ACHN (cell line): Measurements from ENCODE around the gene TLK2.
"Not testable (repeated sequence)": the region's sequence is repeated elsewhere in the genome, so short reads cannot be mapped to it uniquely, and the experiment has no call there.

ENCODE experiments used
- DNase-seq: peaks from one replicate; pipeline ENCODE4 v3.0.0-alpha.2; 2015
- in situ Hi-C: cut with HindIII; loops from 2 replicates; pipeline ENCODE4 v1.10.0; 2017; ENCODE audit warnings: low sequenced_read_pairs, low pct_ligation_motif_present, low pct_unique_long_range_greater_than_20kb

TLK2 gene

GRCh38 chr17:62541073-62541472 lies 62.4 kb downstream of the TLK2 start:
- DNase-seq, in situ Hi-C loops: not testable (repeated sequence)

GRCh38 chr17:62543278-62543775 lies 64.7 kb downstream of the TLK2 start:
- in situ Hi-C loops, DNase-seq: not testable (repeated sequence)

GRCh38 chr17:62546066-62546465 lies 67.4 kb downstream of the TLK2 start:
- DNase-seq, in situ Hi-C loops: not testable (repeated sequence)

GRCh38 chr17:62552851-62553659 lies 74.4 kb downstream of the TLK2 start:
- DNase-seq: peak; percentile 67
- in situ Hi-C loops: not testable (repeated sequence)

- DNase-seq, in situ Hi-C loops: not testable (repeated sequence)
These were observed 78.9 kb downstream of the TLK2 start for GRCh38 chr17:62557532-62557931.

- in situ Hi-C loops, DNase-seq: not testable (repeated sequence)
These were observed 80.3 kb downstream of the TLK2 start for GRCh38 chr17:62558941-62559340.

GRCh38 chr17:62560971-62561370 lies 82.3 kb downstream of the TLK2 start:
- in situ Hi-C loops, DNase-seq: not testable (repeated sequence)

- DNase-seq: peak; percentile 25
- in situ Hi-C loops: no loop called here
These were observed 84.0 kb downstream of the TLK2 start for GRCh38 chr17:62562656-62563055.

GRCh38 chr17:62565817-62566216 lies 87.2 kb downstream of the TLK2 start:
- DNase-seq: no peak
- in situ Hi-C loops: no loop called here

GRCh38 chr17:62566996-62567578 lies 88.5 kb downstream of the TLK2 start:
- in situ Hi-C loops: no loop called here

GRCh38 chr17:62572488-62572887 lies 93.9 kb downstream of the TLK2 start:
- no peak for DNase-seq
- in situ Hi-C loops: no loop called here

More at GRCh38 chr17:62566996-62567578, 88.5 kb downstream of the TLK2 start:
- no peak for DNase-seq

- no peak for DNase-seq
- in situ Hi-C loops: no loop called here
These were observed 94.3 kb downstream of the TLK2 start for GRCh38 chr17:62572888-62573401.

GRCh38 chr17:62573480-62574117 lies 95.0 kb downstream of the TLK2 start:
- DNase-seq: no peak
- in situ Hi-C loops: no loop called here

GRCh38 chr17:62576382-62576781 lies 97.8 kb downstream of the TLK2 start:
- no peak for DNase-seq
- in situ Hi-C loops: no loop called here

GRCh38 chr17:62578757-62579487 lies 100.3 kb downstream of the TLK2 start:
- in situ Hi-C loops: no loop called here

GRCh38 chr17:62580947-62581346 lies 102.3 kb downstream of the TLK2 start:
- in situ Hi-C loops: no loop called here
- DNase-seq: no peak

More at GRCh38 chr17:62578757-62579487, 100.3 kb downstream of the TLK2 start:
- DNase-seq: no peak

- in situ Hi-C loops: no loop called here
- no peak for DNase-seq
These were observed 103.1 kb downstream of the TLK2 start for GRCh38 chr17:62581764-62582163.

GRCh38 chr17:62587554-62587953 lies 108.9 kb downstream of the TLK2 start:
- in situ Hi-C loops: no loop called here
- DNase-seq: no peak
